Stimulated activated CD8-positive, alpha-beta memory T cell treated with anti-CD3 and anti-CD28 coated beads, Interleukin-4, amount 100 ng/mL, for 48 hours (primary cell): Measurements from ENCODE around the gene FHOD3.

Source experiments
- DNase-seq: peaks from one replicate; pipeline ENCODE4 v3.0.0-alpha.2; 2020

Gene FHOD3

DNA sequence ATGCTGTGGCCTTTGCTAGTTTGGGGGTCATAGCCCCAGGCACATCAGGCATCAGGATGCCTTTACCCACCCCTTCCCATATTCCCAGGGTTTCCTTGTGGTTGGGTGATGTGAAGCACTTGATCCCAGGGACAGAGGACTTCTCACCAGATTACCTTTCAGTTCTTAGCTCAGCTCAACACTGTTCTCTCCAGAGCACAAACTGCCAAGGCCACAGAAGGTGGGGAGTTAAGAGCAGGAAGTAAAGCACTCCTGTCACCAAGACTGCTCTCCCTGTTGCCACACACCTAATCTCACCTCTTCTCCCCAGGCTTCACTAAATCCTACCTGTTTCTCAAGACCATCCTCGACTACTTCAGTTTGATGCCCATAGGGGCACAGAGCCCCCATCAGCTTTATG, 25.9 kb downstream of the FHOD3 start:
- no peak for DNase-seq

DNA sequence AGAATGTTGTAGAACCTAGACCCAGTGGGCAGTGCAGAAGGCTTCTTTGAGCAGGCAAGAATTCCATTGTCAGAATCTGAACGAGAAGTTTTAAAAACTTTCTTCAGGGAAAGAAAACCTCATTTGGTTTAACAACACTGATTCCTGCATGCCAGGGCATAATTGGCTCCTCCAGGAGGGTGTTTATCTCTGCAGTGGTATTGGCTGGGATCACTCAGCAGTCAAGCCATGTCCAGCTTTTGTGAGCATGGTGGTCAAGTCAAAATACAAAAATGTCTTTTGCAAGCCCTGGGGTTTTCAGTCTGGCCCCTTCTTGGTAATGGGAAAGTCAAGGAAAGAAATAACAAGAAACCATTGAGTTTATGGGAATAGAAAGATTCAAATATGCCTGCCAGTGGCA, 28.3 kb downstream of the FHOD3 start:
- no peak for DNase-seq

DNA sequence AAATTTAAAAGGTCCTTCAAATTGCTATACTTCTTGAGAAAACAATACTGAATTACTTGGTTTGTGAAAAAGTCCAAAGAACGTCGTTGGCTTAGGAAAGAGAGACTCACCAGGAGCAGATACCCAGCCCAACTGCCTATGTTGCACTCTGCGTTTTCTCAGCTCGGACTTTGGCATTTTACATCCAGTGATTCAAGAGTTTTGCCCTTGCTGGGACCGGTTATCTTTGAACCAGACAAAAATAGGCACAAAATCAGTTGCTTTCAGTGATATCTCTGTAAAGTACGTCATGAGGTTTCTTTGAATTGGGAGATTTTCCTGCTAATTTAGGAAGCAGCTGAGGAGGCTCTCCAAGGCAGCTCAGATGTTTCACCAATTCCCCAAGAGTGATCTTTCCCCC, 29.3 kb downstream of the FHOD3 start:
- no peak for DNase-seq

DNA sequence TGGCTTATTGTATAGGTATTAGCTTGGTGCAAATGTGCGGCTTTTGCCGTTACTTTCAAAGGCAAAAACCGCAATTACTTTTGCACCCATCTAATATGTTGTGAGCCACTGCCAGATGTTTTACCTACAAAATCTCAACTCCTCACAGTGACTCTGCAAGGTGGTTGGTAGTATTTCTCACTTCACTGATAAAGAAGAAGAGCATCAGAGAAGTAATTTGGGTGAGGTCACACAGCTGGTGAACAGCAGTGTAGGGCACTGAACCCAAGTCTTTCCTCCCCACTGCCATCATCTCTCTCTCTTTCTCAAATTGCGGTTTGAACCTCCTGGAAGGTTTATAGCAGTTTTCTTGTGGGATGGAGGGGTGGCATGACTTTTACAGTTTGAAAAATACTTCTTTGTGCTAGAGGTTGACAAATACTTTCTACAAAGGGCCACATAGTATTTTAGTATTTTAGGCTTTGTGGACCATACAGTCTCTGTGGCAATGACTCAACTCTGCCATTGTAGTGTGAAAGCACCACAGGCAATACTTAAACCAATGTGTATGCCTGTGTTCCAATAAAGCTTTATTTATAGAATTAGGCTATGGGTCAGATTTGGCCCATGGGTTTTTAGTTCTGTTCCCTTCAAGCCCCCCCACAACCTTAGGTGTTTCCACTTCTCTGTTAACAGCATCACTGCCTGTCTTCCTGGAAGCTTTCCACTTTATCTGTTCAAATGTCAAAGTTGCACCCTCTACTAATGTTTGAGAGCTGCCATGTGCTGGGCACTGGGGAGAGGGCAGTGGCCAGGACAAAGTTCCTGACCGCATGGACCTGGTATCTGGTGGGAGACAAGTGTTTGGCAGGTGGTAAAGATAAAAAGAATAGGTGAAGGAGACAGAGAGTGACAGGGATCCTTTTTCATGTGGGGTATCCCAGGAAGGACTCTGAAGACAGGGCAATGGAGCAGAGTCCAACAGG, 30.1 kb downstream of the FHOD3 start:
- no peak for DNase-seq

DNA sequence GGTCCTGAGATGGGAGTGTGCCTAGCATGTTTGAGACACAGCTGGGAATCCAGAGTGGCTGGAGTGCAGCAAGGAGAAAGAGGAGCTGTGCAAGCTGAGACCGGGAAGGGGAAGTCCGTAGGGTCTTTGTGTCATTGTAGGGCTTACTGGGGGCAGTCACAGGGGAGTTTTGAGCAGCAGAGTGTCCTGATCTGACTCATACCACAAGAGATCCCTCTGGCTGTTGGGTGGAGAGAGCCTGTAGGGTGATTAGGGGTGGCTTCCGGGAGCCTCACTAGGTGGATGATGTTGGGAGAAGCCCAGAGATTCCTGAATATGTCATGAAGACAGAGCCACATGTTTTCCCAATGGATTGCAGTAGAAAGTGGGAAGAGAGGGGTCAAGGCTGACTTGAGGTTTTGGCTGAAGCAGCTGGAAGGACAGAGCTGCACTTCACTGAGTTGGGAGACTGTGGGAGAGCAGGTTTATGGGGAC, 30.9 kb downstream of the FHOD3 start:
- DNase-seq, result no peak

DNA sequence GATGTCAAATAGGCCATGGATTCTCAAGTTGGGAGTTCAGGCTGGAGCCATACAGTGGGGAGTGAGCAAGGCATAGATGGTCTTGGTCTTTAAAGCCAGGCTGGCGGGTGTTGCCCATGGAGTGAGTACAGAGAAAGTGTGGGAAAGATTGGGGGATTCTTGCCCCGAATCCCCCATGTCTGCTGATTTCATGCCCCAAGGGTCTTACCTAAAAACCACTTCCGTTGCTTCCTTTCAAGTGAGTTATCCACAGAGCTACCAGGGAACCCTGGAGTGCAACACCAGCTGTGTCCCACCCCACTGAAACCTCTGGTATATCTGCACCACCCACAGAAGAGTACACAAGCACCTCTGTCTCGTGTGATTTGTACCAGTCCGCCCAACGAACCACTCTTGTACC, 31.4 kb downstream of the FHOD3 start:
- no peak for DNase-seq

DNA sequence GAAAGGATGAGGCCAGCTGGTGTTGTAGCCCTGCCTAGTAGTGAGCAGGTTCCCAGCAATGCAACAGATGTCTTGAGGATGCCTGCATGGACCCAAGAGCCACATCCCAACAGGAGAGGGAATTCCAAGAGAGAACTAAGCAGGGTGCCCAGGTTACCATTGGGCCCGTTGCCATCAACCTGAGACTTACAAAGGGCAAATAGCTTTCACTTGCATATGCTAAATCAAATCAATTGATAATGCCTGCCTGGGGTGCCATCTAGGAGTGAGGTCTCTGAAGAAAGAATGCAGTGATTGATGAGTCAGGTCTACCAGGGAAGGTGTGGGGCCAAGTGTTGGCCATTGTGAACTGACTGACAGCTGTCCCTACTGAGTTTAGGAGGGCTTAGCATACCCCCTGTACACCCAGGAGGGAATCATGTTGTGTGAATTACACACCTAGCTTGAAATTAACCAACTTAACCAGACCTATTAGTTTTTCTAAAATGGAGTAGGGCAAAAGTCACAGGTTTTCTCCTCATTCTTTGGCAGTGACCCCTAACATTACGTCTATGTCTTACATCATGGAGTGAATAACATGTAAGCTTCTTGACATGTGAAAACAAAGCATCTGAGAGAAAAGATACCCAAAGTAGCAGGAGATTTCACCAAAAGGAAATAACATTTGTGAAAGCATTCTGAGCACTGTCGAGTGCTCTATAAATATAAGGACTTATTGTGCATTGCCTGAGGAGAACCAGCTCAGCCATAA, 32.3 kb downstream of the FHOD3 start:
- DNase-seq, result no peak

DNA sequence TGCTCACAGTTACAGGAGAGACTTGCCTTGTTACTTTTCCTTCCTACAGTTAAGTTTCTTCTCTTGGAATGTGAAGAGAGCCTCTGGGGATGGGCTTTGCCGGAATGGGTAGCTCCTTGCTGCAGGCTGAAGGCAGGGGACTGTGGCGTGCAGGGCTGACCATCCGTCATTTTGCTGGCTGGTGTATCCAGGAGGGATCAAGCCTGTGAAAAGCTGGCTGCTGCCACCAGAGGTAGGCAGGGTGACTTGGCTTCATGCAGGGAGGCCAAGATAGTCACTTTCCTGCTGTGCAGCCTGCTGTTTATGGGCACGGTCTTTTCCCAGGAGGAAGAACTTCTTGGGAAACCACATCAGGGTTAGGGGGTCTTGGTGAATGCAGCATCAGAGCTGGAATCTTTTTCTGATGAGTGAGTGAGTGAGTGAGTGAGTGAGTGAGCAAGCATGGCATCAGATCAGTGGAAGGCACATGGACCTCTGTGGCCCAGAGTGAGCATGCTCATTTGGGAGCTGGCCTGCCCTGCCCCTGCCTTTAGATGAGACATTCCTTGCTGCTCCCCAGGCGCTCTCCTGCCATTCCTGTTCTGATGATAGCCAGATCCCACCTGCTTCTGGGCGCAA, 33.0 kb downstream of the FHOD3 start:
- DNase-seq, result no peak

DNA sequence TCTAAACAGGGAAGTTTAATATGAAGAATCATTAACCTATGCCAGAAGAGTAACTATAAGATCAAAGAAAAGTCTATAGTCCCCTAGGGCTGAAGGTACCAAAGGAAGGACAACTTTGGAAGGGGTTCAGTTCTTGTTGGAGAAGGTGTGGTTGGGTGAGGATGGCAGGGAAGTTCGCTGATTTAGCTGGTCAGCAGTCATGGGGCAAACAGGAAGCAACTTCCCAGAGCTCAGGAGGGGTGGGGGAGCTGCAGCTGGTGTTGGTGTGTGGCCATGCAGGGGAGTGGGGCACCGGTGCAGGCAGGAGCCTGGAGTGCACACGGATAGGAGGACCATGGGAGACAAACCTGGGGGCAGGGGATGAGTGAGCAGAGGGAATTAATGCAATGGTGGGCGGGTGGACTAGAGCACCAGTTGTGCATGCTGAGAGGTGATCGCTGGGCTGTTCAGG, 34.0 kb downstream of the FHOD3 start:
- DNase-seq, result no peak

DNA sequence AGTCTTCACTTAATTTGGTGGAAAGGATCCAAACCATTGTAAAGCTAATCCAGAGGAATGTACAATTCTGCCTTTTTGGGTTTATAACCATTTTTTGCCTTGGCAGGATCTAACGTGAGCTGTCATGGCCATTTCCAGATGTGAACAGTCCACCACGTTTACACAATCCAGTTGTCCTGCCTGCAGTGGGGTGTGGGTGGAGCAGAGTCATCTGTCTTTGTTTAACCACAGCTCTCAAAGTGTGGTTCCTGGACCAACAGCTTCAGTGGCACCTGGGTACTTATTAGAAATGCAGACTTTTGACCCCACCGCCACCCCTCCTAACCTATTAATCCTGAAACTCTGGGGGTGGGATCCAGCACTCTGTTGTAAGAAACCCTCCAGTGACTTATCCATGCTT, 35.9 kb downstream of the FHOD3 start:
- DNase-seq, result no peak

DNA sequence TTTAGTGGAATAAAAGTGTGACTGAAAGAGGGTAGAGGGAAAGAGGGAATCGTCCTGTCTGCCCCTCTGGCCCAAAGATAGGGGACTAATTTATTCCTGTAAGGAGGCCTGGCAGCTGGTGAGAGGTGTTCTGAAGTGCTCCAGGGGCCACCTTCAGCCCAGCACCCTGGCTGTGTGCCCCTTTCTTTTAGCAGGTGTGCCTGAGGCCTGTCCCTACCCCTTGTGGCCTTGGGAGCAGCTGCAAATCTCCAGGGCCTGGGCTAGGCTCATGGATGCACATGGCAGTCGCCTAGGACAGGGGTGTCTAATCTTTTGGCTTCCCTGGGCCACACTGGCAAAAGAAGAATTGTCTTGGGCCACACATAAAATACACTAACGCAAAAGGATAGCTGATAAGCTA, 37.3 kb downstream of the FHOD3 start:
- no peak for DNase-seq

DNA sequence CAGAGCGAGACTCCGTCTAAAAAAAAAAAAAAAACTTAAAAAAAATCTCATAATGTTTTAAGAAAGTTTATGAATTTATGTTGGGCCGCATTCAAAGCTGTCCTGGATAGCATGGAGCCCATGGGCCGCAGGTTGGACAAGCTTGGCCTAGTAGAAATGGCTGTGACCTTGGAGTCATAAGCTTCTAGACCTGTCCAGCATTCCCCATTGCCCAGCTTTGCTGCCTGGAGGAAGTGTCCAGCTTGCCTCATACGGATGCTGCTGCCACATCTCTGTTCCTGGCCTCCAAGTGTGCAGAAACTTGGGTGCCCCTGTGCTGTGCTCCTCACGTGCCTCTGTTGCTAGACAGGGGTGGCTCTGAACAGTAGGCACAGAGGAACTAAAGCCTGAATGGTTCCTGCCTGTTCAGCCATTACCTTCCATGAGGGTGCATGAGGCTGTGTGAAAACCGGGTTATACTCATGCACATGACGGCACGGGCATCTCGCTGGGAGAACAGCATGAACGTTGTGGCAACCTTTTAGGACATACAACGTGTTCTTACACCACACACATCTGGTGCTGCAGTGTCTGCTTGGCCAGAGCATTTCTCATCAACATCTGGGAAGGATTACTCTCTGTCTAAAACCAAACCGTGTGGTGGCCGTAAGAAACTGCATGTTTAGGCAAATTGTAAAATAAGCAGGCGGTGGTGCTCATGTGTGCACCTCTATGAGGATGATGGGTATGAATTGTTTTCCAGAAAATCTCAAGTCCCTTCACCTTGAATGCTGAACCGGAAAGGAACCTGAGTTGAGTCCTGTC, 38.2 kb downstream of the FHOD3 start:
- no peak for DNase-seq

DNA sequence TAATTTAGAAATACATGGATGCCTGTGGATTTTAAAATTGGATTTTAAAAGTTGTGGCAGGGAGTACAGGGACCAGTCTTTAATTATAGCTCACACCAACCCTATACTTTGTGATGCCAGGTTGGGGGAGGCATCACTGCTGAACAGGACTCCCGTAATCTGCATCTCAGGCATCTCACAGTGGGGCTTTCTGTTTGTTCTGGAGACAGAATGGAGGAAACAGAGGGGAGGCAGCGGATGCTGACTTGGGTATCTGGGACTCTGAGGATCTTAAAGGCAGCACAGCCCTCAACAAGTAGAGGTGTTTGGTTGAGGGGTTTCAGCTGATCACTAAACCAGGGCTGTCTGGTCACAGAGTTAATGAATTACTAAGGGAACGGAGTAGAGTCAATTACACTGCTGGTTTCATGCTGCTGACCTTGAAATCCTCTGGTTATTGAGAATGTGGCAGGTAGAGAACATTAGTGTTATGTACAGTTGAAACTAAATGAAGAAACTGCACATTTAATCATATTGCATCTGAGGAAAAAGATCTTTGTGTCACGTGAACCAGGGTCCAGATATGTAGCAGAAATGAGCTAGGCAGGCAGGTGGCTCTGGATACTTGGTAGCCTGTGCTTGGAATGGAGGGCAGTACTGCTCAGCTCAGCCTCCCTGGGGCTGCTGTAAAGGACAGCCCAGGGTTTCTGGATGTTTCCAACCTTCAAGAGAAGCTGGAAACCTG, 40.3 kb downstream of the FHOD3 start:
- DNase-seq, result no peak

DNA sequence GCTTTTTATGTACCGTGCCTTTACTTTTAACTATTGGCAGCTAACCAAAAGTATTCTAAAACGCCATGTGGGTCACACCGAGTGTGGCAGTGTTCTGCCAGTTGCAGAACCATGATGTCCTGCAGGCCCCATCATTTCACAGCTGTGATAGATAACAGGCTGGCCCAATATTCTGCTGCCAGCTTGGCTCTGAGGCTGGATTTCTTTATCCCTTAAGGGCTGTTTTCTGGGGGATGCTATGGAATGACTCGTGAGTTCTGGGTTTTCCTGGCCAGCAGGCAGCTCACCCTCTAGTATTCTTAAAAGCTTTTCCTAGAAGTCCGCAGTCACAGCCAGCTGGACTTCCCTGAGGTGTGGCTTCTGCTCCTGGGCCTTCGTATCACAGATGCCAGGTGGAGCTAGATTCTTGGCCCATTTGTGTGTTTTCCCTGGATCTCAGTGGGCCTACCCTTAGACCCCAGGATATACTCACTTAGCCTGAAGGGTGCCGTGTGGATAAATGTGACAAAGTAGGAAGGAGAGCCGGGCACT, 41.0 kb downstream of the FHOD3 start:
- no peak for DNase-seq

DNA sequence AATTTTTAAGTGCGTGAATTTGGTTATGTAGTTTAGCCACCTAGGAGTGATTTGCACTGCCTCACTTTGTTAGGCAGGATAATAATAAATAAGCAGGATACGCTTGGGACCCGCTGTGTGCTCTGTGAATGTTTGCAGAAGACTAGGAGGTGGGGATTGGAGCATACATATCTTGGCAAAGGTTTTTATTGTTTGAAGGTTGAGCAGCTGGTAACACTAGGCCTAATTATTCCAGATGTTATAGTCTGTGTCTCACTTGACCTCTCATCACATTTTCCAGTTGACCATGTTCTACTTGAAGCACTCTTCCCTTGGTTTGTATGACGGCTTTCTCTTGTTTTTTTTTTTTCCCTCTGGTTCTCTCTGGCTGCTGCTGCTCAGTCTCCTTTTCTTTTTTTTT, 42.7 kb downstream of the FHOD3 start:
- no peak for DNase-seq

DNA sequence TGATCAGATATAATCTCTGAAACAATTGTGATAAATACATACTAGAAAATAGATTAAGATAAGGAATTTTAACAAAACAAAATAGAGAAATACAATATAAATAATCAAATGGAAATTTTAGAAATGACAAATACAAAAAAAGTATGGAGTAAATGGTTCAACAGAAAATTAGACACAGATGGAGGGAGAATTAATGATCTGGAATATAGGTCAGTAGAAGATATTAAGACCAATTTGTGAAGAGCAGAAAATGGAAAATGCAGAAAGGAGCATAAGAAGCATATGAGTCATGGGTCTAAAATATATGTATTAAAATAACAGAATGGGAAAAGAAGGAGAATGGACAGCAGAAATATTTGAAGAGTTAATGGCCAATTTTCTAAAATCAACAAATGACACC, 44.4 kb downstream of the FHOD3 start:
- DNase-seq, result no peak

DNA sequence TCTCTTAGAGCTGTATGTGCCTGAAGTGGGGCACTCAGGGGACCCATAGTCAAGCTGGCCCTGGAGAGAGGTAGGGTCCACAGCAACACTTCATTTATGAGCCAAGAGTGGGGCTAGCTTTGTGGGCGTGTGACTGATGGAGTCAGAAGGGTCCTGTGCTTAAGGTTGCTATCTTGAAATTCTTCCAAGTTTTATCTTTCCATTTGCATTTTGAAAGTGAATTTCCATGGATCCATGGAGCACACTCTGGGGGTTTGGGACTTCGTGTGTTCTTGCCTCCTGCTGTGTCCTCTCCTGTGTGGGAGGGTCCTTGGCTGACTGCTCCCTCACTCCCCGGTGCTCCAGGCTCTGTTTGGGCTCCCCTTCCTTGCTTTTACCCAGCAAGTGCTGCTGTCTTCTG, 50.8 kb downstream of the FHOD3 start:
- DNase-seq, result no peak

DNA sequence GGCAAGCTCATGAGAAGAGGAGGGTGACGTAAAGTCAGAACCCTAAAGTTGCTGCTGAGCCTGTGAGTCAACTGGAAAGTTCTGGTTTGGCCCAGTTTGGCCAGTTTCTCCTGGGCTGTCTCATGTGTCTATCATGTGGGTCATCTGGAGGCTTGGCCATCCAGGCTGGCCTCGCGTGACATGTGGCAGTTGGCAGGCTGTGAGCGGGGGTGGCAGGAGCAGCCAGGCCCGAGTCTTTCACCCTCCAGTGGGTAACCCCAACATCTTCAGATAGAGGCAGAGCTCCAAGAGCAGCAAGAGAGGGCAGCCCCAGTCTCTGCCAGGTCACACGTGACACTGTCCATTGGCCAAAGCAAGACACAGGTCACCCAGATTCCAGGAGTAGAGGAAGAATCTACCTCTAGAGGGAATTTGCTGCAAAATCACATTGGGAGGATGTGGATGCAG, 51.5 kb downstream of the FHOD3 start:
- no peak for DNase-seq

DNA sequence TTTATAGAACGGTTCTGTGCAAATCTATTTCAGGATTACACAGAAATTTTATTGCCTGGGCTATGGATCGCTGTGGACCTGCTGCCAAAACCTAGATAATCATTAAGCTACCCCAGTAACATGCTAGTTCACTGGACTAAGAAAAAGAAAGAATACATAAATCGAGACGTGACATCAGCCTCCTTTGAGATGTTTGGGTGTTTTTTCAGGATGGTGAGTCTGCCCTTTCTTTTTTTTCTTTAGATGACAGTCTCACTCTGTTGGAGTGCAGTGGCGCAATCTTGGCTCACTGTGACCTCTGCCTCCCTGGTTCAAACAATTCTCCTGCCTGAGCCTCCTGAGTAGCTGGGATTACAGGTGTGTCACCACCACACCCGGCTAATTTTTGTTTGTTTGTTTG, 52.0 kb downstream of the FHOD3 start:
- no peak for DNase-seq

DNA sequence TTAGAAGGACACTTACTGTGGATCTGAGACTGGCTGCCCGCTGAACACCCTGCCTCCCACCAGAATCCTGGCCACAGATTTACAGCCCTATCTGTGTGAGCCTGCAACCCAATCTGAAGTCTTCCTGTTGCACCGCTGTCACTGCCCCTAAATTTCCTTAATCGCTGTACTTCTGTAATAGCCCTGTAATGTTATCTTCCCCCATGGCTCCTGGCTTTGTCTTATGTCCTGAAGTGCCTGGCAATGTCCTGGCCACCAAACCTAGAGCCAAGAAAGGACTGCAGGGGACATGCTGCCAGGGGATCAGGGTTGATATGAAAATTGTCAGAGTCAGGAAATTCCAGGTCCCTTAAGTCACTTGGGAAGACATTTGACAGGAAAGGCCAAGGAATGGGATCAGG, 52.7 kb downstream of the FHOD3 start:
- DNase-seq, result no peak

DNA sequence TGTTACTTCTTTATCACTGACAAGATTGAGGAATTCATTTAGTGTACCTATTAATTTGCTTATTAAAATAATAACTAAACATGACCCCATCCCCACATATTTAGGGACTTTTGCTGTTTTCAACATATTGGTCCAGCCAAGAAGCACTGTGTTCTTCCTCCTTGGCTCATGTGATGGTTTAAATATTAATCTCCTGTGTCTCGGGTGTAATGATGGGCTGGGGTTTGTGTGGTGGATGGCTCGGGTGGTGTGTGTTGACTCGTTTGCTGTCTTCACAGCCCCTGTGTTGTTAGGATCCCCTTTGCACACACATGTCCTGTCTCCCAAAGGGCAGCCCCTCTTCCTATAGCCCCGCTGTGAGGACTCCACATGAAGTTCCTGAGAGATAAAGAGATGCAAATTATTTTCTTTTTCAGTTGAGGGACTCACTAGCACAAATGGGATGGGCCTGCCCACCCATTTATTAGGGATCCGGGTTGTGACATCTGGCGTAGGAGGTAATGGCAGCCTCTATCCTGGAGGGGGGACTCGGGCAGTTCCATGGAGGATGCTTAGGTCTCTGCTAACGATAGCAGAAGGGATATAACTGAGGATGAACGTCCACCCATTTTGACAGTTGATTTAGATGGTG, 53.4 kb downstream of the FHOD3 start:
- DNase-seq, result no peak
